ENCODE data around the gene SMOC2. TPM values are rescaled to one million over a fixed set of nuclear protein-coding genes. Genes with fewer than 3 reads are reported as not detected.

SMOC2 gene
- total RNA-seq, 4 donors from 2014 or later: 45.8 to 130 (median 84.0) TPM

DNA sequence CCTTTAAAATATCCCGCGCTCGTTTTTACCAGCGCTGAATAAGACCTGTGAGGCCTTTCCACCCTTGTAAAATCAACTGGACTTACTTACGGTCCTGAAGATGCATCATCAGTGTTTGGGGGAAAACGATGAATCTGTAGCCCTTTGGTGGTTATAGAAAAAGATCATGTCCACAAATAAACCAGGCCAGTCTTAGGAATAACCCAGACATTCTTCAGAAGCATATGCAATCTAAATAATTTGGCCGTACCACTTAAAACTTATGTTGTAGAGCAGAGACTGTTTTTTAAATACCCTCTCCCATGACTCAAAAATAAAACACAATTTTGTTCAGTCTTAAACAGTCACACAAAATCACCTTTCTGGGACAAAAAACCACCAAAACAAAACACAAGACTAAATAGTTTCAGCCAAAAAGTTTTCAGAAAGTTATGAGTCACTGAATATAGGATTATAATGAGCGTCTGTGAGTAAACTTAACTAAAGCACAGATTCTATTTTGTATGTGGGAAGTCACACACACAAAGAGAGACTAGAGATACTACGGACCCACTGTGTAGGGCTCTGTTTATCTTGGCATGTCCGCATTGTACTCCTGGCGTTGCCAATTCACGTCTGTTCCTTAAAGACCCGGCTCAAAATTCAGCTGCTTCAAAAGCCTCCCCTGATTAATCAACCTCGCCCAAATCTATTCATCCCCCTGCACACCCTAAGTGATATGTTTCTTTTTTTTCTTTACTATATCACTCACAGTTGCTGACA, 26.5 kb upstream of the SMOC2 start:
- DNase-seq (ENCODE audit: extremely low spot score): no peak
- Histone ChIP-seq H3K4me3 (no peak overlapping the region), H3K9me3 (no peaks in the 10 kb centered on the region), H3K4me1 (peaks cover 0 to 44% (median 35%) of the 10 kb centered on the region in 4 donors), H3K36me3 (no peaks in the 10 kb centered on the region), H3K27ac (replicated peaks in 1 of 4) (peak overlapping the region in 1 of 4 donors; percentile 23), H3K27me3 (no peaks in the 10 kb centered on the region)
- intact Hi-C loops (cut with DNase I): no loop called here
- TF ChIP-seq EP300 (IDR thresholded peaks at IDR 0.05): no peak
- TF ChIP-seq POLR2A (IDR thresholded peaks at IDR 0.05; ENCODE audit: low read depth): no peak
- TF ChIP-seq POLR2AphosphoS5 (IDR thresholded peaks at IDR 0.05): no peak
- TF ChIP-seq, protein P1, sequence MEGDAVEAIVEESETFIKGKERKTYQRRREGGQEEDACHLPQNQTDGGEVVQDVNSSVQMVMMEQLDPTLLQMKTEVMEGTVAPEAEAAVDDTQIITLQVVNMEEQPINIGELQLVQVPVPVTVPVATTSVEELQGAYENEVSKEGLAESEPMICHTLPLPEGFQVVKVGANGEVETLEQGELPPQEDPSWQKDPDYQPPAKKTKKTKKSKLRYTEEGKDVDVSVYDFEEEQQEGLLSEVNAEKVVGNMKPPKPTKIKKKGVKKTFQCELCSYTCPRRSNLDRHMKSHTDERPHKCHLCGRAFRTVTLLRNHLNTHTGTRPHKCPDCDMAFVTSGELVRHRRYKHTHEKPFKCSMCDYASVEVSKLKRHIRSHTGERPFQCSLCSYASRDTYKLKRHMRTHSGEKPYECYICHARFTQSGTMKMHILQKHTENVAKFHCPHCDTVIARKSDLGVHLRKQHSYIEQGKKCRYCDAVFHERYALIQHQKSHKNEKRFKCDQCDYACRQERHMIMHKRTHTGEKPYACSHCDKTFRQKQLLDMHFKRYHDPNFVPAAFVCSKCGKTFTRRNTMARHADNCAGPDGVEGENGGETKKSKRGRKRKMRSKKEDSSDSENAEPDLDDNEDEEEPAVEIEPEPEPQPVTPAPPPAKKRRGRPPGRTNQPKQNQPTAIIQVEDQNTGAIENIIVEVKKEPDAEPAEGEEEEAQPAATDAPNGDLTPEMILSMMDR (IDR thresholded peaks at IDR 0.05): no peak
- WGBS: 62% methylated on average over 14 of the region's 14 CpGs

DNA sequence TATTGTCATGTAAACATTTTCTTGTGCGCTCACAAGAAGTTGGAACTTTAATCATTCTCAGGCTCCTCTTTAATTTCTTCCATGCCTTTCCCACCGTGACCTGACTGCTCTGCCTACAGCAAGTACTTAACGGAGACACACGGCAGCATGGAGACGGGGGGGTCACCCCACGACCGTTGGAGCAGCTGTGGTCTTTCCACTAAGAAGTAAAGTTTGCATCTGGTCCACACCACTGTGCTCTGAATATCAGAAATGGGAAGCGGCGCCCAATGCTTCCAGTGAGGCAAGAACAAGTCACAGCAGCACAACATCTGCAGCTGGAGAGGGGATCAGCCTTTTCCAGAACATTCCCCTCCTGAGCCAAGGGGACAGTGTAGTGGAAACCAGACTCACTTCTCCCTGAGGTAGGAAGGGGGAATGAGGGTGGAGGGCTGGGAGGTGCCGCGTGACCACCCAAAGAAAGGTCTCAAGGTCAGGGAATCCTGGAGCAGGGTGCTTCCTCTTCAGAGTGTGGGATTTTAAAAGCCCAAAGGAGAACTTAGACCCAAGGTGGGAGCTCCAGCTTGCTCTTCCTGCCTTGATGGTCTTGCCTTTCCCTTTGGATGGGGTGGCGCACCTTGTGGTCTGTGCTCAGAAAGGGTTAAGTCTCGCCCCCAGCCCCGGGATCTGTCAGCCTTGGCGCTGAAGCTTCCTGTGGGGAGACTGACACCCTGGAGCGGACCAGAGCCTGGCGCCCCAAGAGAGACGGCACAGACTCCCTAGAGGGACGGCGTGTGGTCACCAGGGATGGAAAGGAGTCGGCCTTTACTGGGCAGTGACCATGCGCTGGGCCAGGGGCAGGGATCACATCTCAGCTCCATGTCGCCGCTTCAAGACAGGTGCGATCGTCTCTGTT, 25.6 kb upstream of the SMOC2 start:
- H3K4me1 ChIP-seq: peaks cover 0 to 44% (median 35%) of the 10 kb centered on the region in 4 donors
- WGBS: 66% methylated on average over 23 of the region's 26 CpGs
- no peak for DNase-seq (ENCODE audit: extremely low spot score)

DNA sequence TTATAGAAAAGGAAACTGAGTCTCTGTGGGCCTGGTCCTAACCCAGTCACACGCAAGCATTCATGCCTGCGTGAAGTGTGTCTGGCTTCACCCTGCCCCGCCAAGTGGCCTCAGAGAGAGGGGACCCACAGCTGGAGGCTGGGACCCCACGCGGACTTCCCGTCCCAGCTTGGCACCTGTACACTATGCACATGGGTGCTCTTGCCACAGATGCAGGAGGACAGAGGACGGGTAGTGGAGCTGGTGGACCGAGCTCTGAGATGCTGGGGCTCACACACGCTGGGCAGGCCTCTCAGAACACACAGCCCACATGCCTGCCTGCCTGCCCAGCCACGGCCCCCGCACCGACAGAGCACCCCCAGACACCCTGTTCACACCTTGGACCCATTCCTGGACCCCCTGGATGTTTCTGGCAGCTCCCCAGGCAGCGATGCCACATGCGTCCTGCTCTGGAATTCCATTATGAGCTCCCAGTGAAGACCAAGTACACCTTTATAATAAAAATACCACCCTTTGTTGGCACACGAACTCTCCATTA, 24.9 kb upstream of the SMOC2 start:
- H3K4me3 ChIP-seq: no peak overlapping the region
- TF ChIP-seq, protein P1 (IDR thresholded peaks at IDR 0.05): no peak
- TF ChIP-seq EP300 (IDR thresholded peaks at IDR 0.05): no peak
- no peak for TF ChIP-seq POLR2A (IDR thresholded peaks at IDR 0.05; ENCODE audit: low read depth)
- TF ChIP-seq POLR2AphosphoS5 (IDR thresholded peaks at IDR 0.05): no peak
- WGBS: 92% methylated on average over 7 of the region's 15 CpGs
- peaks cover 0 to 44% (median 35%) of the 10 kb centered on the region in 4 donors for H3K4me1 ChIP-seq
- DNase-seq (ENCODE audit: extremely low spot score): no peak
- H3K9me3 ChIP-seq: no peaks in the 10 kb centered on the region
- H3K27ac ChIP-seq (replicated peaks in 1 of 4): no peak overlapping the region
- no peaks in the 10 kb centered on the region for H3K27me3 ChIP-seq
- intact Hi-C loops (cut with DNase I): no loop called here
- H3K36me3 ChIP-seq: no peaks in the 10 kb centered on the region

More for the DNA sequence above, 25.6 kb upstream of the SMOC2 start:
- H3K27me3 ChIP-seq: no peaks in the 10 kb centered on the region
- no peaks in the 10 kb centered on the region for H3K36me3 ChIP-seq
- intact Hi-C loops (cut with DNase I): no loop called here
- peak overlapping the region in 1 of 4 donors; percentile 23 for H3K27ac ChIP-seq (replicated peaks in 1 of 4)
- TF ChIP-seq EP300 (IDR thresholded peaks at IDR 0.05) (no peak), POLR2AphosphoS5 (IDR thresholded peaks at IDR 0.05) (no peak), POLR2A (IDR thresholded peaks at IDR 0.05; ENCODE audit: low read depth) (no peak)
- TF ChIP-seq, protein P1 (IDR thresholded peaks at IDR 0.05): no peak
- H3K9me3 ChIP-seq: no peaks in the 10 kb centered on the region
- H3K4me3 ChIP-seq: no peak overlapping the region

DNA sequence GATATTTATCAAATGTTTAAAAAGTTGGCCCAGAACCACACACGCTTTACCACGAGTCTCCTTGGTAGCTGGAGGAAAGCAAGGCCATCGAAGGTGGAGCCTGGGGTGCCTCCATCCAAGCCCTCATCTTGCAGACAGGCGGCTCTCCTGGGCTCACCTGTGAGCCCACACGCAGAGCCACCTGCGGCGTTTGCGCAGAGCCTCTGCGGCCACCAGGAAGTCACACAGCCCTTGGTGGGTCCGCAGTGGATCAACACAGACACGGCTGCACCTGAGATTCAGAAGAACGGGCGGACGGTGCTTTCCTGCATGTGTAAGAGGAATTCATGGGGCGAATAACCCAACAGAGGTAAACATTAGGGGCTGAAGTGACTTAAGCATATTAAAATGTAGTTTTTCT, 24.5 kb upstream of the SMOC2 start:
- Histone ChIP-seq H3K9me3 (no peaks in the 10 kb centered on the region), H3K27ac (replicated peaks in 1 of 4) (no peak overlapping the region)
- TF ChIP-seq EP300 (IDR thresholded peaks at IDR 0.05): no peak
- no peak for TF ChIP-seq POLR2A (IDR thresholded peaks at IDR 0.05; ENCODE audit: low read depth)
- TF ChIP-seq POLR2AphosphoS5 (IDR thresholded peaks at IDR 0.05): no peak
- TF ChIP-seq, protein P1 (IDR thresholded peaks at IDR 0.05): no peak

More for the DNA sequence above, 24.5 kb upstream of the SMOC2 start:
- DNase-seq (ENCODE audit: extremely low spot score): no peak
- intact Hi-C loops (cut with DNase I): no loop called here
- no peak overlapping the region for H3K4me3 ChIP-seq
- no peaks in the 10 kb centered on the region for H3K27me3 ChIP-seq
- 93% methylated on average over 15 of the region's 15 CpGs for WGBS
- no peaks in the 10 kb centered on the region for H3K36me3 ChIP-seq
- H3K4me1 ChIP-seq: peaks cover 0 to 44% (median 35%) of the 10 kb centered on the region in 4 donors
